ENCODE results near the gene PRDM10.
"Not testable (repeated sequence)": the region's sequence is repeated elsewhere in the genome, so short reads cannot be mapped to it uniquely, and the experiment has no call there.

The PRDM10 gene, protein sequence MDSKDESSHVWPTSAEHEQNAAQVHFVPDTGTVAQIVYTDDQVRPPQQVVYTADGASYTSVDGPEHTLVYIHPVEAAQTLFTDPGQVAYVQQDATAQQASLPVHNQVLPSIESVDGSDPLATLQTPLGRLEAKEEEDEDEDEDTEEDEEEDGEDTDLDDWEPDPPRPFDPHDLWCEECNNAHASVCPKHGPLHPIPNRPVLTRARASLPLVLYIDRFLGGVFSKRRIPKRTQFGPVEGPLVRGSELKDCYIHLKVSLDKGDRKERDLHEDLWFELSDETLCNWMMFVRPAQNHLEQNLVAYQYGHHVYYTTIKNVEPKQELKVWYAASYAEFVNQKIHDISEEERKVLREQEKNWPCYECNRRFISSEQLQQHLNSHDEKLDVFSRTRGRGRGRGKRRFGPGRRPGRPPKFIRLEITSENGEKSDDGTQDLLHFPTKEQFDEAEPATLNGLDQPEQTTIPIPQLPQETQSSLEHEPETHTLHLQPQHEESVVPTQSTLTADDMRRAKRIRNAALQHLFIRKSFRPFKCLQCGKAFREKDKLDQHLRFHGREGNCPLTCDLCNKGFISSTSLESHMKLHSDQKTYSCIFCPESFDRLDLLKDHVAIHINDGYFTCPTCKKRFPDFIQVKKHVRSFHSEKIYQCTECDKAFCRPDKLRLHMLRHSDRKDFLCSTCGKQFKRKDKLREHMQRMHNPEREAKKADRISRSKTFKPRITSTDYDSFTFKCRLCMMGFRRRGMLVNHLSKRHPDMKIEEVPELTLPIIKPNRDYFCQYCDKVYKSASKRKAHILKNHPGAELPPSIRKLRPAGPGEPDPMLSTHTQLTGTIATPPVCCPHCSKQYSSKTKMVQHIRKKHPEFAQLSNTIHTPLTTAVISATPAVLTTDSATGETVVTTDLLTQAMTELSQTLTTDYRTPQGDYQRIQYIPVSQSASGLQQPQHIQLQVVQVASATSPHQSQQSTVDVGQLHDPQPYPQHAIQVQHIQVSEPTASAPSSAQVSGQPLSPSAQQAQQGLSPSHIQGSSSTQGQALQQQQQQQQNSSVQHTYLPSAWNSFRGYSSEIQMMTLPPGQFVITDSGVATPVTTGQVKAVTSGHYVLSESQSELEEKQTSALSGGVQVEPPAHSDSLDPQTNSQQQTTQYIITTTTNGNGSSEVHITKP

DNA sequence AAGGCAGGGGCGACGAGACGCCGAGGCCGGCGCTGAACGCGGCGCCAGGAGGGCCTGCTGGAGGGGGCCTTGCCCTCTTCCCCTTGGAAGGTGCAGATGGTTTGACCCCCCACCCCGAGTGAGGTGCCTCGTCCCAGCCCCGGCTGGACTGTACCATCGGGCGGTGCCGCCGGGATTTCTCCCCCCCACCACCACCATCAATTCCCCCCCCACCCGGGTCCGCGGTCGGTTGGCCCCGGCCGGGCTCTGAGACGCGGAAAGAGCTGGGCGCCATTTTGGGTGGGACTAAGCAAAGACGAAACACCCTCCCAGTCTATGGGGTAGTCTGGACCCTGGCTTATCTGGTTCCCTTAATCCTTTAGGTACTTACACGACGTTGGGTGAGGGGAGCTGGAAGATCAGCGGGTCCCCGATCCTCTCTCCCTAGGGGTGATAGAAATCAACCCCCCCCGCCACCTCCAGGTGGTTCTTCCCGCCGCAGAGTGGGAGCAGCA is at the start of gene PRDM10:
Gene PRDM10 (minus strand): TSS at position 484 of the 494 bp plus-strand sequence. CDS start 41,871 bp downstream, outside the sequence.
- peak; percentile 95 for DNase-seq

DNA sequence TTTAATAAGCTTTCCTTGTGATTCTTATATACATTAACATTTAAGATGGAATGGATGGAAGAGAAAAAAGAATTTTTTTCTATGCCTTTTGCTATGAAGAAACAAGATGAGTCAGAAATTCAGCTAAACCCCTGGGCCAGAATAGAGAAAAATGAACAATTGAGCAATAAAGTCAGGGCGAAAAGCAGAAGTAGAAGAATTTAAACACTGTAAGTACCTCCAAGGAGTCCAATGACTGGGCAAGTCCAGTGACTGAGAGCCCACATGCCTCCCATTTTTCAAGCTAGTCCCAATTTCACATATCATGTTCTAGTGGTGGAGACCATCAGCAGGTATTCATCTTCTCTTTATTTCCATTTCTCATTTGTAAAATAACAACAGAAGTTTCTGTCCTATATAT is 48.4 kb upstream of the PRDM10 start:
- DNase-seq = peak; percentile 76

DNA sequence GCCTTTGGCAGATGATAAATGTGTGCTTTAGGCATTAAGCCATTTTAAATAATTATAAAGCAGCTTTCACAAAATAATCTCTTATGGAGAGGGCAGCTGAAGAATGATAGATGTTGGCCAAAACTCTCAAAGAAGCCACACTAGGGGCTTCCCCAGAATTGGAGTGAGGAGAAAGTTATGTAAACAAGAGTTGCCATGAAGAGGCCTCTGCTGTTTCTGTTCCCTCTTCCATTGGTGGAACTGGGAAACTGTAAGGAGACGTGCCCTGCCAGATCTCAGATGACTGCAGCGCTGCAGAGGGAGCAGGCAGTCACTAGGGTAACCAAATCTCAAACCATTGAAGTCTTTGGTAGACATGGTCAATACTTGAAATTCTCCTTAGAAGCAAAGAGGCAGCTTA is 47.6 kb upstream of the PRDM10 start:
- no peak for DNase-seq

DNA sequence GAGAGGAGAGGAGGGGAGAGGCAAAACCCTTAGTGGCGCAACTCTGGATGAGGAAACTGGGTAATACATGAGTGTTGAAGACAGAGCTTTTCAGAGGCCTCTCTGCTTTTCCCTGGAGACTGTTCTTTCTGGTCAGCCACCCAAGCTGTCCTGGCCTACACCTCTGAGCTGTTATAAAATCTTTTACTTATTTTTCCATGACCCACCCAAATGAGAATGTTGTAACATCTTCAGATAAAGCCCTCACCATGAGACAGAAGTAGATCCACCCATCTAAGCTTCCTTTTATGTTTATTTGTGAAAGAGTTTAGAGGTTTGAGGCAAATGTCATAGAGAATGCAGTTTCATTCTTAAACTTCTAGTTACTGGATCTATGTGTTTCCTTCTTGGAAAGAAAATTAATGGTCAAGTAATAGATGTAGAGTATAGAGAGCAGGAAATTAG is 46.7 kb upstream of the PRDM10 start:
- DNase-seq = peak; percentile 37

DNA sequence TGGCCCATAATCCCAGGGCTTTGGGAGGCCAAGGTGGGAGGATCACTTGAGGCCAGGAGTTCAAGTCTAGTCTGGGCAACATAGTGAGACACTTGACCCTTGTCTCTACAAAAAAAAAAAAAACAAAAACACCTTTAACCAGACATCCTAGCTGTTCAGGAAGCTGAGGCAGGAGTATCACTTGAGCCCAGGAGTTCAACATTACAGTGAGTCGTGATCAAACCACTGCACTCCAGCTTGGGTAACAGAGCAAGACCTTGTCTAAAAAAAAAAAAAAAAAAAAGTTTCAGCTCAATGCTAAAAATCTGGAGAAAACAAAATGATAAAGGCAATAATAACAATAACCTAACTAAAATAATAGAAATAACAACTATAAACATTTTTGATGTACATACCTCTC is 44.5 kb upstream of the PRDM10 start:
- DNase-seq = no peak

DNA sequence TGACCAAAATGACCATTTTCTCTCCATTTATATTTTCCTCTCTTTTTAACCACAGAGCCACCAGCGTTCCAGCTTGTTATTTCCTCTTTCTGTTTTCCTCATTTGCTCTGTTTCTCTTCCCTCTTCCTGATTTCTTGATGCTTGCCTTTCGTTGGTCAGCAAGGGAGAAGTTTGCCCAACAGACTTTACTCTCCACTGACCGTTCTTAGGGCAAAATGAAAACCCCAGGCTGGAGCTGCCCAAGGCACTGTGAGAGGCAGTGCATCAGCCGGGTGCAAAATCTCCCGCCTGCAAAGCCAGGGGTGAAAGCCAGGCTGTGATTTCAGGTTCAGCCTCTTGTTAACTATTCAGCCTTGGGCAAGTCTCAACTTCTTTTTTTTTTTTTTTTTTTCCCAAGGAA is 40.9 kb upstream of the PRDM10 start:
- no peak for DNase-seq

DNA sequence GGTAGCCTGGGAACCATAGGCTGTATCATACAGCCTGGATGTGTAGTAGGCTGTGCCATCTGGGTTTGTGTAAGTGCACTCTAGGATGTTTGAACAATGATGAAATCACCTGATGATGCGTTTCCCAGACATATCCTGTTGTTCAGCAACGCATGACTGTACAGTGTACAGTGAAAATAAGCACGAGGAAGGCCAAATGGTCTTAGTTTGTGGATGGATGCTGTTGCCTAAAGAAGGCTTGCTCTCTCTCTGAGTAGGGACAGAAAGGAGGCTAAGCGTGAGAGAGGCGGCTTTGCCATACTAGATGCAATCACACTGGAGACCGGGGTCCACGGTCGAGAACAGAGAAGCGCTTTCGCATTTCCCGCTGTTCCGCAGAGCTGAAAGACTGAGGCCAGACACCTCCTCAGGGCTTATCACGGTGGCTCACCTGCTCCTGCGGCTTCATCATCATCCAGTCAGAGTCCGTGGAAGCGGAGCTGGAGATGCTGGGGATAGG is 39.5 kb upstream of the PRDM10 start:
- no peak for DNase-seq

DNA sequence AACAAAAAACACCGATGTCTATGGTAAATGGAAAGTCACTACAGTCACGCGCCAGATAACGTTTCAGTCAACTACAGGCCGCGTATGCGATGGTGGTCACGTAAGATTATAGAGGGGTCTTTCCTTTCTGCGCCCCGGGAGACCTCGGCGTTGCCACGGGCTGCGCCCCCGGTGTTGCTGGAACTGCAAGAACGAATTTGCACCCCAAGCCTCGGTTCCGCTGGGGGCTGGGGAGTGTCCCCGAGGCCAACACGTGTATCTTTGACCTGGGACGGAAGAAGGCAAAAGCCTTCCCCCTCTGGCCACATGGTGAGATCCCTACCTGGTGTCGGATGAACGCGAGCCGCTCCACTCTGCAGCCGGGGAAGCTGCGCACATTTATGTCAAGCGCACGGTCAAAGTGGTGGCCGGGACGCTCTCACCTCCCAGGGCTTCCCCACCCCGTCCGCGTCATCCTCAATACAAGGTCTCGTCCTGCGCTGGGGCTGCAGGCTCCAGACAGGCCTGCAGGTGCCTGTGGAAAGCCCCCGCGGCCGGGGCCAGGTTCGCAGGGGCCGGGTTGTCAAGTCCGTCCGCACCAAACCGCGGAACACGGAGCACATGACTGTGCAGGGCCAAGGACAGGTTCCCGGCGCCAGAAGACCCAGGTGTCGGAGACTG is 37.8 kb upstream of the PRDM10 start:
- no peak for DNase-seq

DNA sequence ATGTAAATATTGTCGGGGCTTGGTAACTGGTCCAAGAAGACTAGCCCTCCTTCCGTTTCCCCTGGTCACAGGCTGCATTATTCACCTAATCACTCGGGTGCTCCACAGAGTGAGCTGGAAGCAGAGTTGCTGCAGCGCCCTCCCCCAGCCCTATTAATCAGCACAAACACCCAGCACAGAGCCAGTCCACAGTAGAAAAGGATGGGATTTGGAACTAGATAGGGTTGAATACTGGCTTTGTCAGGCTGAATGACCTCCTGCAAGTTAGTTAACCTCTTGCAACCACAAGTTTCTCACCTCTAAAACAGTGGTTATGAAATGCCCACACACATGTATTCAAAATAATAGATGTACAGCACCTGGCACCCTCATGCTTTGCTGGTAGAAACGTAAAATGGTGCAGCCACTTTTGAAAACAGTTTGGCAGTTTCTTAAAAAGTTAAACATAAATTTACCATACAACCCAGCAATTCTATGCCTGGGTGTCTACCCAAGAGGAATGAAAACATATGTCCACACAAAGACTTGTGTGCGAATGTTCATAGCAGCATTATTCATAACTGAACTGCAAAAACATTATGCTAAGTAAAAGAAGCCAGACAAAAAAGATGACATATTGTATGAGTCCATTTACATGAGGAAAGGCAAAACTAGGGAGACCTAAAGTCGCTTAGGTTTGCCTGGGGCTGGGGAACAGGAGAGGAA is 35.4 kb upstream of the PRDM10 start:
- DNase-seq = no peak

DNA sequence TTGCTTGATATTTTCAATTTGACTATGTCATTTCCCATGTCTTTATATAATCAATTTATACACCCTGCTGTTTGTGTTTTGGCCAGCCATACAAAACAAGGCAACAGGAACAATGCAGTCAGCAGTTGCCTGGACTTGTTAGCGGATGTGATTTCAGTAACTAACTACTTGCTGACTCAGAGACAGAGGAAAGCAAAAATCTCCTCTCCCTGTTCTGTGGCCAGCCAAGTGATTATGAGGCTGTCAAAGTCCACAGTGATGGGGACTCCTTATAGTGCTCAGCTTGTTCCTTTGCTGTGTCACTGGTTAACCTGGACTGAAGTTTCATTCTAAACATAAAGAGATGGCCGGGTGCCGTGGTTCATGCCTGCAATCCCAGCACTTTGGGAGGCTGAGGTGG is 34.4 kb upstream of the PRDM10 start:
- no peak for DNase-seq

DNA sequence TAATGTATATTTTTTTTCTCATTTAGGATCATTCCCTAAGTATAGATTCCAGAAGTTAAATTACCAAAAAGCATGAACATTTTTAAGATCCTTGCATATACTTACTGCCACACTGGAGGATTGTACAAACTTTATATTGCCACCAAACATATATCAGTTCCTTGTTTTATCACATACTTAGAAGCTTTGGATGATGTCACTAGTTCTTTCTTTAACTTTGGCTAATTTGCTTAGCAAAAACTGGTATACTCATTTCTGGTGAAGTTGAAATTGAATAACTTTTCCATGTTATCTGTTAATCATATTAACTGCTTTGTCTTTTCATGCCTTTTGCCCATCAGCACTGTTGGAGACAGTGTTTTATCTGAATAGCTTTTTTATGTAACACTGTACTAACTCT is 31.6 kb upstream of the PRDM10 start:
- DNase-seq = no peak

DNA sequence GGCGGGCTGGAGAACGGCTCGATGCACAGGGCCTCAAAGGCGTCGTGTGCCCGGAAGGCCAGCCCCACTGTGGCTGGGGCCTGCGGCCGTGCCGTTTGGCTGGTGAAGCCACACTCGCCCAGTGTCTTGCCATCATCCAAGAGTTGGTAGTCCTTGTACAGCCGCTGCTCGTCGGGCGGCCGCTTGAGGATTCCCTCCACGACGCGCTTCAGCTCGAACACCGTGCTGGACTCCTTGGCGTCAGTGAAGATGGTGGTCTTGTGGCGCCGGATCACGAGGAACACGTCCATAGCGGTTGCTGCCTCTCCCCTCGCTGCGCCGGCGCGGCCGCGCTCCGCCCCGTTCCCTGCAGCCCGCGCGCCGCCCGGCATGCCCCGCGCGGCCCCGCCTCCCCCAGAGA is 30.3 kb upstream of the PRDM10 start:
- no peak for DNase-seq

DNA sequence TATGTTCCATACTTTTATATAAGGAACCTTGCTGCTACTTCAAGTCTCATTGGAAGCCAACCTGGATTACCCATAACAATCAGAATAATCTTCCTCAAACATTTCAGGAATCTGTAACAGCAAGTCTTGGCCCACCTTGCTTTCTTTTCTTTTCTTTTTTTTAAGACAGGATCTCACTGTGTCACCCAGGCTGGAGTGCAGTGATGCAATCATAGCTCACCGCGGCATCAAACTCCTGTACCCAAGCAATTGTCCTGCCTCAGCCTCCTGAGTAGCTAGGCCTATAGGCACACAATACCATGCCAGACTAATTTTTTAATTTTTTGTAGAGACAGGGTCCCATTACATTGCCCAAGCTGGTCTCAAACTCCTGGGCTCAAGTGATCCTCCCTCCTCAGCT is 29.3 kb upstream of the PRDM10 start:
- no peak for DNase-seq

DNA sequence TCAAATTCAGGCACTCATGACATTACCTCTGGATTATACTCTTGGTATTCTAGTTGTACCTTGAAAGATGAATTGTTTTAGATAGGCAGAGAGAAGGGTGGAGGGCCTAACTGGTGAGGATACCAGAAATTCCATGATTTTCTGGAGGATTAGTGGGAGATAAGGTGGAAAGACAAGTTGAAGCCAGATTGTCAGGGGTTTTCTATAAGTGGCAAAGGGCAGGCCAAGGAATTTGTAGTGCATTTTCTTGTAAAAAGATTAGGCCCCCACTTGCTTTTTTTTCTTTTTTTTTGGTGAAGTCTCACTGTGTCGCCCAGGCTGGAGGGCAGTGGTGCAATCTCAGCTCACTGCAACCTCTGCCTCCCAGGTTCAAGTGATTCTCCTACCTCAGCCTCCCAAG is 28.4 kb upstream of the PRDM10 start:
- DNase-seq = no peak

DNA sequence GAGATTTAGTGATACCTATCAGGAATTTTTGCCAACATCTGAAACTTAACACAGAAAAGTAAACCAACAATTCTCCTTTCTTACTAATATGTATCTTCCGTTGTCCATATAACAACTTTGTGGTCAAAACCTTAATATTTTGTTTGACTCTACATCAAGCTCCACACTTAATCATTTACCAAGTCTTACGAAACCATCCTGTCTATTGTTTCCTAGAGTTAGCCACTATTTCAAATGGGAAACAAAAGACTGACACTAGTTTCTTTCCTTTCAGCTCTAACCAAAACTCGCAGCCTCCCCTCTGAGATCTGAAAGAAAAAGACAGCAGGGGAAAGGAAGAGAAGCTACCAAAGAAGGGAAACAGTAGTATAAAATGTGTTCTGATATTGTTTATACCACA is 26.5 kb upstream of the PRDM10 start:
- no peak for DNase-seq

DNA sequence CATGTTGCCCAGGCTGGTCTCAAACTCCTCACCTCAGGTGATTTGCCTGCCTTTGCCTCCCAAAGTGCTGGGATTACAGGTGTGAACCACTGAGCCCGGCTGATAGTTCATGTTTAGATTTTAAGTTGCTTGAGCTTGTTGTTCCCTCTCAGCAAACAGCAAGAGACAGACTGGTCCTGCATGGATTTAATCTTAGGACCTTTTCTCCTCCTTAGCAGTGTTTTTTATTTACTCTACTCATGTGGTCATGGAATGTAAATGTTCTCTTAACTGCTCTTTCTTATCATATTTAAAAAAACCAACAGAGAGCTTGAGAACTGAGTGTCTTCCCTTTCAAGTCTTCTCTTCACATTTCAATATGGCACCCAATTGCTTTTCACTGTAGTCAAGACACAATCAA is 22.7 kb upstream of the PRDM10 start:
- DNase-seq = no peak

DNA sequence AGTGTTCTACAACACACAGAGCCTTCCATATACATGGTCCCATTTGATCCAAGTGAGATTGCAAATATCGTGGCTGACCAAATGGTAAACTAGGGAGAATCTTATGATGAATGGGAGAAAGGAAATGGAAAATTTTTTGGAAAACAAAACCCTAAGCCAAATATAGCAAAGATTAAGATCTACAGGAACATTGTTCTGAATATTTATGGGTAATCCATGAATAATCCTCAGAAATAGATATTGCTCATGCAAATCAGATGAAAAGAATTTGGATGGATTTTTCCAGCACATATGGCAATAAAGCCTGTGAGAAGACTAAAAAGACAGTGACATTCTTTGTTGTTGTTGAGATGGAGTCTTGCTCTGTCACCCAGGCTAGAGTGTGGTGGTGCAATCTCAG is 21.7 kb upstream of the PRDM10 start:
- no peak for DNase-seq

DNA sequence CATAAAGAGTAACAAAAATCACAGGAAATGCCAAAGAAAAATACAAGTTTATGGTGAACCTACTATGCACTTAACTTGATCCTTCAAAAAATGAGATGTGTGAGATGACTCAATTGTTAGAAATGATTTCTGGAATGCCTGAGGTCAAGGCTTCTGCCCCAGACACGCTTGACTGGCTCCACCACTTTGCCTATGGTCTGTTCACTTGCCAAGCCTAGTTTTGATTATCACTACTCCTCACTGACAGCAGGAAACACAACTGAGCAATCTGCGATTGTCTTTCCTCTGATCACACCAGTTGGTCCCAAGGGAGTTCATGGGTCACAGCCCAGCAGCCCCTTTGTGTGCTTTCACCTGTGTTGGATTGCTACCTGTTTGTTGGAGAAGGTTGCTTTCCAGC is 20.6 kb upstream of the PRDM10 start:
- DNase-seq = no peak

DNA sequence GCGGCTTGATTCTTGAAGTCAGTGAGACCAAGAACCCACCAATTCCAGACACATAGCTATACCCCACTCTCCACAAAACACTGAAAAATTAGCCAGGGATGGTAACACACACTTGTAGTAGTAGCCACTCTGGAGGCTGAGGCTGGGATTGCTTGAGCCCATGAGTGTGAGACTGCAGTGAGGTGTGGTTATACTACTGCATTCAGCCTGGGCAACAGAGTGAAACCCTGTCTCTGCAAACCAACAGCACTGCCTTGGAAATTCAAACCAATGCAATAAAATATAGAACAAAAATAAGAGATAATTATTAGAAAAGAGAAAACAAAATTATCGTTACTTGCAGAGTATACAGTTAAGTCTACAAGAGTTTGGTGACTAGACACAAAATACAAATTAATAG is 20.2 kb upstream of the PRDM10 start:
- no peak for DNase-seq

DNA sequence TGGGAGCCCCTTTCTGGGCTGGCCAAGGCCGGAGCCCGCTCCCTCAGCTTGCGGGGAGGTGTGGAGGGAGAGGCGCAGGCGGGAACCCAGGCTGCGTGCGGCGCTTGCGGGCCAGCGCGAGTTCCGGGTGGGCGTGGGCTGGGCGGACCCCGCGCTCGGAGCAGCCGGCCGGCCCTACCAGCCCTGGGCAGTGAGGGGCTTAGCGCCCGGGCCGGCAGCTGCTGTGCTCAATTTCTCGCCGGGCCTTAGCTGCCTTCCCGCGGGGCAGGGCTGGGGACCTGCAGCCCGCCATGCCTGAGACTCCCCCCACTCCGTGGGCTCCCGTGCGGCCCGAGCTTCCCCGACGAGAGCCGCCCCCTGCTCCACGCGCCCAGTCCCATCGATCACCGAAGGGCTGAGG is 19.0 kb upstream of the PRDM10 start:
- not testable (repeated sequence) for DNase-seq

DNA sequence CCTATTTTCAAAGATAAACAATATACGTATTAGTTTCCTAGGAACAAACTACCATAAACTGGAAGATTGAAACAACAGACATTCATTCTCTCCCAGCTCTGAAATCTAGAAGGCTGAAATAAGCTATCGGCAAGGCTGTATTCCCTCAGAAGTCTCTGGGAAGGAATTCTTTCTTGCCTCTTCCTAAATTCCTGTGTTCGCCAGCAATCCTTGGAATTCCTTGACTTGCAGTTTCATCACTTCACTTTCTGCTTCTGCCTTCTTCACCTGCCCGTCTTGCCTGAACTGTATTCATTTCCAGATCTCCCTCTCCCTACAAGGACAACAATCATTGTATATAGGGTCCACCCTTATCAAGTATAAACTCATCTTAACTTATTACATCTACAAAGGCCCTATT is 17.7 kb upstream of the PRDM10 start:
- no peak for DNase-seq

DNA sequence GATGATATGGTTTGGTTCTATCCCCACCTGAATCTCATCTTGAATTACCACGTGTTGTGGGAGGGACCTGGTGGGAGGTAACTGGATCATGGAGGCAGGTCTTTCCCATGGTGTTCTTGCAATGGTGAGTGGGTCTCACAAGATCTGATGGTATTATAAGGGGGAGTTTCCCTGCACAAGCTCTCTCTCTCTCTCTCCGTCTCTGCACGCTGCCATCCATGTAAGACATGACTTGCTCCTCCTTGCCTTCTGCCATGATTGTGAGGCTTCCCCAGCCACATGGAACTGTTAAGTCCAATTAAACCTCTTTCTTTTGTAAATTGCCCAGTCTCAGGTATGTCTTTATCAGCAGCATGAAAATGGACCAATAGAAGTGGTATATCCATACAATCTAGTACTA is 13.2 kb upstream of the PRDM10 start:
- DNase-seq = not testable (repeated sequence)
